GM19328 (cell line): ENCODE data around the gene GPR176.

Source experiments
- ATAC-seq: cut with Tn5 transposase; IDR thresholded peaks from one replicate; pipeline ENCODE4 v1.9.1; 2021; ENCODE audit warnings: mild to moderate bottlenecking, moderate library complexity; ENCODE audit not compliant: unreplicated experiment

Gene GPR176

GRCh38 chr15:39860200-39860599 is 59.9 kb downstream of the GPR176 start:
- ATAC-seq, result no peak

GRCh38 chr15:39859636-39860035 is 60.4 kb downstream of the GPR176 start:
- no peak for ATAC-seq

- no peak for ATAC-seq
These were observed 62.9 kb downstream of the GPR176 start for GRCh38 chr15:39857132-39857531.

GRCh38 chr15:39856357-39856756 is 63.7 kb downstream of the GPR176 start:
- no peak for ATAC-seq

- no peak for ATAC-seq
These were observed 64.7 kb downstream of the GPR176 start for GRCh38 chr15:39855400-39855799.

- no peak for ATAC-seq
These were observed 65.9 kb downstream of the GPR176 start for GRCh38 chr15:39854161-39854560.

- ATAC-seq, result no peak
These were observed 67.8 kb downstream of the GPR176 start for GRCh38 chr15:39852250-39852649.

GRCh38 chr15:39851500-39852092 is 68.5 kb downstream of the GPR176 start:
- ATAC-seq, result no peak

GRCh38 chr15:39850436-39850835 is 69.6 kb downstream of the GPR176 start:
- no peak for ATAC-seq

- no peak for ATAC-seq
These were observed 74.0 kb downstream of the GPR176 start for GRCh38 chr15:39846108-39846507.

- ATAC-seq, result no peak
These were observed 74.5 kb downstream of the GPR176 start for GRCh38 chr15:39845582-39845981.

- no peak for ATAC-seq
These were observed 76.5 kb downstream of the GPR176 start for GRCh38 chr15:39843565-39843964.

GRCh38 chr15:39837454-39837853 is 82.6 kb downstream of the GPR176 start:
- ATAC-seq, result no peak

- no peak for ATAC-seq
These were observed 84.5 kb downstream of the GPR176 start for GRCh38 chr15:39835550-39835949.

GRCh38 chr15:39834256-39834655 is 85.8 kb downstream of the GPR176 start:
- ATAC-seq, result no peak

- no peak for ATAC-seq
These were observed 86.5 kb downstream of the GPR176 start for GRCh38 chr15:39833515-39833981.

GRCh38 chr15:39830166-39830565 is 89.9 kb downstream of the GPR176 start:
- no peak for ATAC-seq

GRCh38 chr15:39828374-39828931 is 91.6 kb downstream of the GPR176 start:
- no peak for ATAC-seq

- ATAC-seq, result no peak
These were observed 93.1 kb downstream of the GPR176 start for GRCh38 chr15:39826975-39827374.

- ATAC-seq, result no peak
These were observed 96.4 kb downstream of the GPR176 start for GRCh38 chr15:39823634-39824033.

GRCh38 chr15:39820050-39820602 is 99.9 kb downstream of the GPR176 start:
- ATAC-seq, result no peak

GRCh38 chr15:39819533-39819932 is 100.5 kb downstream of the GPR176 start:
- no peak for ATAC-seq

- ATAC-seq, result no peak
These were observed 102.2 kb downstream of the GPR176 start for GRCh38 chr15:39817892-39818291.
